ENCODE measurements around the gene SSBP2. TPM values are rescaled to one million over a fixed set of nuclear protein-coding genes. Genes with fewer than 3 reads are reported as not detected.

Gene SSBP2
- total RNA-seq, 1 experiment from 2014 or later, result 5.2 TPM

DNA sequence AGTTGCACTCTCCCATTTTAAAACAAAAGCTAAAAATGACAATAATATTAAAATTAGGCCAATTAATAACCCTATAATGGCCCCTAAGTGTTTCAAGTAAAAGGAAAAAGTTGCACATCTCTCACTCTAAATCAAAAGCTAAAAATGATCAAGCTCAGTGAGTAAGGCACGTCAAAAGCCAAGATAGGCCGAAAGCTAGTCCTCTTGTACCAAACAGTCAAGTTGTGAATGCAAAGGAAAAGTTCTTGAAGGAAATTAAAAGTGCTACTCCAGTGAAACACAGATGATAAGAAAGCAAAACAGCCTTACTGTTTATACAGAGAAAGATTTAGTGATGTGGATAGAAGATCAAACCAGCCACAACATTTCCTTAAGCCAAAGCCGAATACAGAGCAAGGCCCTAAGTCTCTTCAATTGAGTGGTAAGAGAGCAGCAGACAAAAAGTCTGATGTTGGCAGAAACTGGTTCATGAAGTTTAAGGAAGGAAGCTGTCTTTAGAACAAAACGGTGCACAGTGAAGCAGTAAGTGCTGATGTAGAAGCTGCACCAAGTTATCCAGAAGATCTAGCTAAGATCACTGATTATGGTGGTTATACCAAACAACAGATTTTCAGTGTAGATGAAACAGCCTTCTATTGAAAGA is 212.9 kb downstream of the SSBP2 start:
- Histone ChIP-seq H3K9me2 (ENCODE audit: insufficient read depth) (no peaks in the 10 kb centered on the region), H4K20me1 (ENCODE audit: insufficient read depth) (no peaks in the 10 kb centered on the region), H3K9ac (ENCODE audit: low read length) (no peak overlapping the region), H3K4me2 (ENCODE audit: low read length) (no peak overlapping the region), H3K4me1 (ENCODE audit: control insufficient read depth in 1 of 2, insufficient read depth in 2 of 2, low read length in 2 of 2) (no peaks in the 10 kb centered on the region), H3K36me3 (ENCODE audit: control insufficient read depth in 1 of 2, insufficient read depth in 2 of 2, low read length in 2 of 2) (no peaks in the 10 kb centered on the region), H3K9me3 (ENCODE audit: control insufficient read depth in 1 of 2, insufficient read depth in 1 of 2, low read depth in 1 of 2, low read length in 2 of 2) (no peaks in the 10 kb centered on the region), H3K79me2 (ENCODE audit: insufficient read depth, low read length) (no peaks in the 10 kb centered on the region), H2AFZ (ENCODE audit: low read depth, low read length, poor library complexity, severe bottlenecking) (no peak overlapping the region), H3K4me3 (replicated peaks in 1 of 2; ENCODE audit: low read depth in 1 of 2, low read length in 2 of 2) (no peak overlapping the region), H3K27me3 (ENCODE audit: insufficient read depth, low read length) (no peaks in the 10 kb centered on the region), H3K27ac (ENCODE audit: low read depth, low read length) (no peak overlapping the region)
- no TSS peak for BruUV-seq (replicated peaks)
- TF ChIP-seq POLR2AphosphoS5 (IDR thresholded peaks at IDR 0.05; ENCODE audit: low read depth, low read length) (no peak), TCF7L2 (IDR thresholded peaks at IDR 0.05; ENCODE audit: borderline replicate concordance, extremely low read depth, insufficient read depth, insufficient read length) (no peak)
- TF ChIP-seq, protein P1, sequence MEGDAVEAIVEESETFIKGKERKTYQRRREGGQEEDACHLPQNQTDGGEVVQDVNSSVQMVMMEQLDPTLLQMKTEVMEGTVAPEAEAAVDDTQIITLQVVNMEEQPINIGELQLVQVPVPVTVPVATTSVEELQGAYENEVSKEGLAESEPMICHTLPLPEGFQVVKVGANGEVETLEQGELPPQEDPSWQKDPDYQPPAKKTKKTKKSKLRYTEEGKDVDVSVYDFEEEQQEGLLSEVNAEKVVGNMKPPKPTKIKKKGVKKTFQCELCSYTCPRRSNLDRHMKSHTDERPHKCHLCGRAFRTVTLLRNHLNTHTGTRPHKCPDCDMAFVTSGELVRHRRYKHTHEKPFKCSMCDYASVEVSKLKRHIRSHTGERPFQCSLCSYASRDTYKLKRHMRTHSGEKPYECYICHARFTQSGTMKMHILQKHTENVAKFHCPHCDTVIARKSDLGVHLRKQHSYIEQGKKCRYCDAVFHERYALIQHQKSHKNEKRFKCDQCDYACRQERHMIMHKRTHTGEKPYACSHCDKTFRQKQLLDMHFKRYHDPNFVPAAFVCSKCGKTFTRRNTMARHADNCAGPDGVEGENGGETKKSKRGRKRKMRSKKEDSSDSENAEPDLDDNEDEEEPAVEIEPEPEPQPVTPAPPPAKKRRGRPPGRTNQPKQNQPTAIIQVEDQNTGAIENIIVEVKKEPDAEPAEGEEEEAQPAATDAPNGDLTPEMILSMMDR (IDR thresholded peaks at IDR 0.05 in 2 of 3, conservative IDR thresholded peaks at IDR 0.05 in 1 of 3; ENCODE audit: borderline replicate concordance in 1 of 3, insufficient read depth in 1 of 3, low read depth in 2 of 3, low read length in 2 of 3), result no peak
- TF ChIP-seq, protein P2, sequence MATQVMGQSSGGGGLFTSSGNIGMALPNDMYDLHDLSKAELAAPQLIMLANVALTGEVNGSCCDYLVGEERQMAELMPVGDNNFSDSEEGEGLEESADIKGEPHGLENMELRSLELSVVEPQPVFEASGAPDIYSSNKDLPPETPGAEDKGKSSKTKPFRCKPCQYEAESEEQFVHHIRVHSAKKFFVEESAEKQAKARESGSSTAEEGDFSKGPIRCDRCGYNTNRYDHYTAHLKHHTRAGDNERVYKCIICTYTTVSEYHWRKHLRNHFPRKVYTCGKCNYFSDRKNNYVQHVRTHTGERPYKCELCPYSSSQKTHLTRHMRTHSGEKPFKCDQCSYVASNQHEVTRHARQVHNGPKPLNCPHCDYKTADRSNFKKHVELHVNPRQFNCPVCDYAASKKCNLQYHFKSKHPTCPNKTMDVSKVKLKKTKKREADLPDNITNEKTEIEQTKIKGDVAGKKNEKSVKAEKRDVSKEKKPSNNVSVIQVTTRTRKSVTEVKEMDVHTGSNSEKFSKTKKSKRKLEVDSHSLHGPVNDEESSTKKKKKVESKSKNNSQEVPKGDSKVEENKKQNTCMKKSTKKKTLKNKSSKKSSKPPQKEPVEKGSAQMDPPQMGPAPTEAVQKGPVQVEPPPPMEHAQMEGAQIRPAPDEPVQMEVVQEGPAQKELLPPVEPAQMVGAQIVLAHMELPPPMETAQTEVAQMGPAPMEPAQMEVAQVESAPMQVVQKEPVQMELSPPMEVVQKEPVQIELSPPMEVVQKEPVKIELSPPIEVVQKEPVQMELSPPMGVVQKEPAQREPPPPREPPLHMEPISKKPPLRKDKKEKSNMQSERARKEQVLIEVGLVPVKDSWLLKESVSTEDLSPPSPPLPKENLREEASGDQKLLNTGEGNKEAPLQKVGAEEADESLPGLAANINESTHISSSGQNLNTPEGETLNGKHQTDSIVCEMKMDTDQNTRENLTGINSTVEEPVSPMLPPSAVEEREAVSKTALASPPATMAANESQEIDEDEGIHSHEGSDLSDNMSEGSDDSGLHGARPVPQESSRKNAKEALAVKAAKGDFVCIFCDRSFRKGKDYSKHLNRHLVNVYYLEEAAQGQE (IDR thresholded peaks at IDR 0.05; ENCODE audit: low read depth), result no peak
- intact Hi-C loops (cut with micrococcal nuclease), result no loop called here
- RAD21 ChIA-PET (ENCODE audit: low non-redundant PET in 1 of 2, low total read pairs in 2 of 2, uncharacterized antibody in 2 of 2, unreplicated experiment in 2 of 2), result no interaction called here
- CTCF ChIA-PET, result no interaction called here
- DNase-seq (ENCODE audit: low read depth, low spot score) (no peak), ATAC-seq (no peak)
- POLR2A ChIA-PET, result no interaction called here

All from HCT116 (cell line).